Endometrium (tissue), 2 donors: ENCODE measurements around the gene ITIH5.

Experiments used
- FAIRE-seq: peaks from 2 replicates; lab custom pipeline; 2012; peaks lifted over from hg19 to GRCh38; lab: Jason Lieb, UNC
- donor health status: control.
- donor health status: control.

ITIH5 gene

DNA sequence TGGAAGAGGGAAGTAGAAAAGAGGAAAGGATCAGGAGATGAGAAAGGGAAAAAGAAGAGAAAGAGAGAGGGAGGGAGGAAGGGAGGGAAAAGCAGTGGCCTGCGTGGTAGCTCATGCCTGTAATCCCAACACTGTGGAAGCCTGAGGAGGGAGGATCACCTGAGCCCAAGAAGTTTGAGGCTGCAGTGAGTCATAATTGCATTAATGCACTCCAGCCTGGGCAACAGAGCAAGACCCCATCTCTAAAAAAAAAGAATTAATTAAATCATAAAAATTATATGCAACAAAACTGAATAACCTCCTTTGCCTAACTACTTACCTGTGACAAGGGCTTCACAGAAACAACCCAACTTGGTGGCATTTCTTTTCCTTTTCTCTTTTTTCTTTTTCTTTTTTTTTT, 148.1 kb downstream of the ITIH5 start:
- FAIRE-seq, result no peak

- no peak for FAIRE-seq
These were observed 151.3 kb downstream of the ITIH5 start for GRCh38 chr10:7515439-7515838.

- no peak for FAIRE-seq
These were observed 152.8 kb downstream of the ITIH5 start for GRCh38 chr10:7513936-7514335.

- FAIRE-seq, result no peak
These were observed 153.3 kb downstream of the ITIH5 start for GRCh38 chr10:7513455-7513854.

DNA sequence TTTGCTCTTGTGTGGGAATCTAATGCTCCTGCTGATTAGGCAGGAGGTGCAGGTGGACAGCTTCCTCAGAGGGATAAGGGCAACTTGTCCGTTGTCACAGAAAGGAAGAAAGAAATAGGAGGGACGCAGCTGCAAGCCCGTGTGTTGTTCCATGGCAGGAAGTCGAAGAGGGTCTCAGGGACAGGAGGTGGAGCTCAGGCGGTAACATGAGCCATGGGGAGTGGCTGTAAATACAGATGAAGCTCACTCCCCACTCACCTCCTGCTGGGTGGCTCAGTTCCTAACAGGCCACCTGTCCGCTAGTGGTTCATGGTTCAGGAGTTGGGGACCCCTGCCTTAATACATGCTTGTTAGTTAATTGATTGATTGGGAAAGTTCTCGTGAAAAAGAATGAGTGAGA, 154.3 kb downstream of the ITIH5 start:
- FAIRE-seq, result no peak

GRCh38 chr10:7511612-7512011, 155.2 kb downstream of the ITIH5 start:
- FAIRE-seq, result no peak
